Stimulated activated CD8-positive, alpha-beta memory T cell treated with anti-CD3 and anti-CD28 coated beads, Interleukin-15, amount 100 ng/mL, for 1 hour (primary cell): ENCODE measurements around the gene NOS1.
"Not testable (repeated sequence)": the region's sequence is repeated elsewhere in the genome, so short reads cannot be mapped to it uniquely, and the experiment has no call there.

ENCODE experiments used
- DNase-seq: peaks from one replicate; pipeline ENCODE4 v3.0.0-alpha.2; 2020; ENCODE audit warnings: low read depth

Gene NOS1

GRCh38 chr12:117262749-117263148, 98.7 kb downstream of the NOS1 start:
- DNase-seq, result no peak

DNA sequence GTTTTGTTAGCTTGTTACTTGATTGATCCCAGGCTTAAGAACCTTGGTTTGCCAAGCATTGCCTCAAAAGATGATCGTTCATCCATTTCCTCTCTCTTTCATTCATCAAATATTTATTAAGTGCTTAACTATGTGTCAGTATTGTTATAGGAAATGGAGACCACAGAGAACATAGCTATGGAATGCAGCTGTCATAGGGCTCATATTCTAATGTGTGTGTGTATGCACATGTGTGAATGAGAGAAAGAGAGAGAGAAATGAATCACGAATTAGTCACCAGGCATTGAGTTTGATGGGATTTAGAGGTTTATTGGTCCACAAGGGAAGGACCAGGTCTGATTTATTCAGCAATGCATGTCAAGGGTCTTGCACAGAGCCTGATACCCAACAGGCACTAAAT, 100.2 kb downstream of the NOS1 start:
- DNase-seq, result no peak

DNA sequence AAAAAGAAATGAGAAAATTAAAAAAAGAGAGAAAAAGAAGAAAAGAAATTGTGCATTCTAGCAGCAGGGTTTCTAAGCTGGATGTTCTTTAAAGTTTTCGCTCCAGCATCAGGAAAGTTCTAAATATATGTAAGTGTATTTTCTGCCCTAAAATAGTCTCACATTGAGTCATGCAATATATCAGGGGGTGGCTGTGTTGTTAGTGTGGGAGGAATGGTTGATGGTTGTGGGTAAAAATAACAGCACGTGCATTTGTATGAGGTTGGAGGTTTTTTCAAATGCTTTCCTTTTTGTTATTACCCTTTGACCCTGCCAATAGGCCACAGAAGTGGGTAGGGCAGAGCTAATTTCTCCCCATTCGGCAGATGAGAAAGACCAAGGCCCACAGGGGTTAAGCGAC, 106.0 kb downstream of the NOS1 start:
- no peak for DNase-seq

GRCh38 chr12:117243488-117243887, 117.9 kb downstream of the NOS1 start:
- DNase-seq, result no peak

DNA sequence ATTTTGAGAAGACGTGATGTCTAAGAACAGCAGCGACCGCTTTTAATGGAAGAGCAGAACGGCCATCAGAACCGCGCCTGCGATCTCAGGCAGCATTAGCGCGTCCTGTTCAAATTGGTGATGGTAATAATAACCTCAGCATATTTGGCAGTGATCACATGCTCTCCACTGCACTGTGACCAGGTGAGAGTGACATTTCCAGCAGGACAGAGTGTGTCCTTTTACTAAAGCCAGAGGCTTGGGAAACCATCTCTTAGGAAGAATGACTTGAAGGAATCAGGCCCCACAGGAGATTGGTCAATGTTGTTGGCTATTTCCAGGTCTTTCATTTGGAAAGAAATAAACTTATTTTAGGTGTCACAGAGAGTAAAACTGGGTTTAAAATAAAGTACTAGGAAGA, 119.7 kb downstream of the NOS1 start:
- no peak for DNase-seq

- DNase-seq, result no peak
Measured at GRCh38 chr12:117240081-117240755, 121.2 kb downstream of the NOS1 start.

- DNase-seq, result peak; percentile 53
Measured at GRCh38 chr12:117236456-117237001, 124.9 kb downstream of the NOS1 start.

- DNase-seq, result no peak
Measured at GRCh38 chr12:117235261-117235660, 126.2 kb downstream of the NOS1 start.

- no peak for DNase-seq
Measured at GRCh38 chr12:117234441-117234840, 127.0 kb downstream of the NOS1 start.

DNA sequence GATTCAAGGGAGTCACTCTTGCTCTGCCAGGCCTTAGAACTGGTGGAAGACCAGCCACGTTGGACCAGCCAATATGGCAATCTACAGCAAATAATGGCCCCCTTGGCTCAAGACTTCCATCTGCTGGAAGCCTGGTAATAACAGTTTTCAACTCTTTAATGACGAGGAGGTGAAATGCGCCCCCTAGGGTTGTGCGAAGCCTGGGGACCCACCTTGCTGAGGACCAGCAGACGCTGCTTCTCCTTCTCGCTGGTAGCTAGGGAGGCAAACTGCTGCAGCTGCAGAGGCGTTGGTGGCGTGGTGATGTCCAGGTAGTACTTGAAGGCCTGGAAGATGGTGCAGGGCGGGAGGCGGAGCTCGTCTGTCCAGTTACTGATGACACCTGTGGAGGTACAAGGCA, 129.7 kb downstream of the NOS1 start:
- no peak for DNase-seq

GRCh38 chr12:117228239-117228638, 133.2 kb downstream of the NOS1 start:
- DNase-seq, result no peak

DNA sequence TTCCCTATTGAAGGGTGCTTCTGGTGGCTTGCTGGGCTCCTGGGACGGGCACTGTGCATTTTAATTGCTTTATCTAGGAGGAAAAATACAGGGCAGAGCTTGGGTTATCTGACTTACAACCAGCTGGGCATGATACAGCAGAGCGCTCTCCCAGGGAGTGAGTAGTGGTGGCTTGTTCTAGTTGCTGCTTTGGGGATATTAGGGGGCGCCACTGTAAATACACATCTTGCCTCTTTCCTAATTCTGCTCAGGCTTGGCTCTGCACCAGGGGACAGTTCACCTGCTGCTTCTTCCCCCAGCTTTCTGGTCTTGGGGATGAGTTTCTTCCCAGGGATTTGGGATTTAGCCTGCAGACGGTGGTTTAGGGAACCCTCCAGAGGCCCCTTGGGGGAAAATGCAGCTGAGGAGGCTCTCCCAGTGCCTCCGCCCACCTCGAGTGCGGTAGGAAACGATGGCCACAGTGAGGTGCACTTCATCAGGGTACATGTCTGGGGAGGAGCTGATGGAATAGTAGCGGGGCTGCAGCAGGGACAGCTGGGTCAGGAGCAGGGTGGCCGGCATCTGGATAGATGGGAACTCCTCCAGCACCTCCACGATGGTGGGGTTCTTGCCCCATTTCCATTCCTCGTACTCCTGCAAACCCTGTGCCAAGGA, 134.3 kb downstream of the NOS1 start:
- DNase-seq, result no peak

GRCh38 chr12:117226505-117226904, 134.9 kb downstream of the NOS1 start:
- DNase-seq, result no peak

- DNase-seq, result no peak
Measured at GRCh38 chr12:117225179-117225578, 136.2 kb downstream of the NOS1 start.

DNA sequence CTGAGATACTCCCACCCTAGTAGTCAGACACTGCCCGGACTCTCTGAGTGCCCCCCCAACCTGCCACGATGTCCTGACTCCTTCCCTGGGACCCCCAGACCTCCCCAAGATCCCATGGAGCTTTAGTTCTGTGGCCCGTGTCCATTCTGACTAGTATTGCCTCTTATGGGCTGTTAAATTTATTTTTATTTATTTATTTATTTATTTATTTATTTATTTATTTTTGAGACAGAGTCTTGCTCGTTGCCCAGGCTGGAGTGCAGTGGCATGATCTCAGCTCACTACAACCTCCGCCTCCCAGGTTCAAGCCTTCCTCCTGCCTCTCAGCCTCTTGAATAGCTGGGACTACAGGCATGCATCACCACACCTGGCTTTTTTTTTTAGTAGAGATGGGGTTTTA, 140.5 kb downstream of the NOS1 start:
- DNase-seq, result not testable (repeated sequence)

DNA sequence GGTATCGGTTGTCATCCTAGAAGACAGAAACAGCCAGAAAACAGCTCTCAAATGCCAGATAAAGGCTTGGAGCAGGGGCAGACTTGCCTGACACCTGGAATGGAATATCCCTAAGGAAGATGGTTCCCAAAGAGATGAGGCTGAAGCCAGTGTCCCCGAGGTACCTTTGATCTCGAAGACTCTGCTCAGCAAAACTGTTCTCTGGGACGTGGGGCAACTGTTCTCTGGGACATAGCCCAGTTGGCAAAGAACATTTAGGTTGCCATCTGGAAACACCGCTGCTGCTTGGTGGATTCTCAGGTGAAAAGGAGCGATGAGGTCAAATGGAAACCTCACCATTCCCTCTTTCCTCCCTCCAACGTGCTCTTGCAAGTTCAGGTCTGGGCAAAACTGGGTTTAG, 143.3 kb downstream of the NOS1 start:
- DNase-seq, result no peak

- no peak for DNase-seq
Measured at GRCh38 chr12:117216686-117217085, 144.7 kb downstream of the NOS1 start.

DNA sequence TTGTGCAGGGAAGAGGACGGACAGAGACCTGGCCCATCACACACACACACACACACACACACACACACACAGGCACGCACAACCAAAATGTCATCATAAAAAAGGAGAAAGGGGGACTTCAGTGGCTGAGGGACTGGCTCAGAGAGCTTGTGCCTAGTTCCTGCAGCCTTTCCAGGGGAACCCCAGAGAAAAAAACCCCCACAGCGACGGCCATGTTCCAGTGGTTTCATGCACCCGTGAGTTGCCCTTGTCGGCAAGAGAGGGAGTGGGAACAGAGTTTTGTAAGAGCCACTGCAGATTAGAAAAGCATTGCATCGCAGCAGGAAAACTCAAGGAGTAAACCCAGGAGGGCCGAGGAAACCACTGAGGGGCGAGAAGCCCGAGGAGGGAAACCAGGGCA, 146.6 kb downstream of the NOS1 start:
- DNase-seq, result no peak

- DNase-seq, result no peak
Measured at GRCh38 chr12:117213295-117213808, 148.1 kb downstream of the NOS1 start.

DNA sequence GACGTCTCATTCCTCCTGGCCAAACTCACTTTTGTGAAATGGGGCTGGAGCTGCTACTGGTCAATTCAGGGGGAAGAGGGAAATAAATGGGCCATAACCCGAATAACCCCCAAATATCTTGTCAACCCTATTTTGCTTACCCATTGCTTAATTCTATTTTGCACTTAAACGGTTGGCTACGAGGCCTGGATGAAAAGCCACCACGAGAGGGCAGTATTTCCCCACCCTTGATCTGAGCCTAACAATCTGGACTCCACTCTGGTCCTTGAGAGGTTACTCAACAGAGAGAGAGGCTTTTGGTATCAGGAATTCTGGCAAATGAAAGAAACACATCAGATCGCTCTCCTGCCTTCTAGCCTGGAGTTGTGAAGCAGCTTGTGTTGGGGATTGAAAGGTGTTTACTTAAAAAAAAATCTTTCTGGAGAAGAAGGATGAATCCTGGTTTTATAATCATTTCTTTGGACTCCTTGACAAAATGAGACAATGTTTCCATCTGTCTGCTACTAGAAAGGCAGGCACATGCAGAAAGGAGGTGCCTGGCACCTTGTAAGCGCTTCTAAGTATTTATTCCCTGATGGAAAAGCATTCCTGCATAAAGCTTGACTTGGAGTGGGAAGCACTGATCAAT, 148.7 kb downstream of the NOS1 start:
- DNase-seq, result peak; percentile 45

- DNase-seq, result no peak
Measured at GRCh38 chr12:117210266-117210918, 151.0 kb downstream of the NOS1 start.

DNA sequence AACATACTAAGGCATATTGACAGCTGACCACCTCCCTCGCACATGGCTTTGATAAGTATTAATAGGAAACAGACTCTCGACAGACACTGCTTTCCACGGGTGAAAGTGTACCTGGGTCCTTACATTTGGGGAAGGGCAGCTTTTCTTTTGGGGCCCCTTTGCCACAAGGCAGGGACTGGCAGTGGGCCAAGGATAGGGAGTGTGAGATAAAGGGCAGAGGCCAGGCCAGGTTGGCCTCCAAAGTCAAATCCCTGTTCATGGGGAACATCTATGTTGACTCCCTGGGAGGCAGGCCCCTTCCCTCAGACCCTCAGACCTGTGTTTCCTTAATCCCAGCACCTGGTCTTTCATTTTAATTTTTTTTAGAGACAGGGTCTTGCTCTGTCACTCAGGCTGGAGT, 151.8 kb downstream of the NOS1 start:
- DNase-seq, result no peak
